ENCODE measurements around the gene RPS6KA2.

RPS6KA2 gene

GRCh38 chr6:166360243-166361076 is 266.6 kb downstream of the RPS6KA2 start:
- no peak overlapping the region for H3K4me3 ChIP-seq (ENCODE audit: low read length)
- TF ChIP-seq CTCF (conservative IDR thresholded peaks at IDR 0.05; ENCODE audit: low read length): no peak
- DNase-seq (ENCODE audit: low read depth): peak; percentile 50

Measured in AG10803 (cell line).